ENCODE measurements around the gene RTN4IP1. TPM values are rescaled to one million over a fixed set of nuclear protein-coding genes. Genes with fewer than 3 reads are reported as not detected.

RTN4IP1 gene
- total and polyA plus RNA-seq, 9 of the 15 experiments (the other 6 are each of a cell fraction or from before 2014, with no cell fraction given), result 17.9 to 46.0 (median 22.2) TPM

GRCh38 chr6:106540907-106541306 is 88.4 kb downstream of the RTN4IP1 start:
- no peaks in the 10 kb centered on the region for H3K79me2 ChIP-seq (ENCODE audit: control insufficient read depth, insufficient read depth, low read length)
- BruUV-seq (replicated peaks), result no TSS peak
- H3K9me1 ChIP-seq (ENCODE audit: control insufficient read depth, insufficient read depth, low read length), result no peaks in the 10 kb centered on the region
- no peak for TF ChIP-seq NEUROD1 (IDR thresholded peaks at IDR 0.05; ENCODE audit: borderline replicate concordance, low read depth, low read length, partially characterized antibody)
- no peak for TF ChIP-seq FOS (IDR thresholded peaks at IDR 0.05; ENCODE audit: extremely low read depth, insufficient read length)
- no peak for TF ChIP-seq ZNF174 (CRISPR knock-in tag; IDR thresholded peaks at IDR 0.05)
- no peak for TF ChIP-seq ZNF551 (CRISPR knock-in tag; IDR thresholded peaks at IDR 0.05)
- TF ChIP-seq HIVEP1 (CRISPR knock-in tag; IDR thresholded peaks at IDR 0.05), result no peak
- no peak for TF ChIP-seq NR4A1 (CRISPR knock-in tag; IDR thresholded peaks at IDR 0.05)
- no peak for TF ChIP-seq NR4A1 (tag; IDR thresholded peaks at IDR 0.05)
- no peak overlapping the region for H3K4me3 ChIP-seq
- H3K4me1 ChIP-seq (replicated peaks in 1 of 2; ENCODE audit: control insufficient read depth in 2 of 2, insufficient read depth in 2 of 2, low read length in 2 of 2), result no peaks in the 10 kb centered on the region
- no peak for FAIRE-seq
- WGBS (ENCODE audit: insufficient coverage, low coverage, missing lambda C conversion rate), result 15% methylated on average over 6 of the region's 6 CpGs
- intact Hi-C loops (cut with micrococcal nuclease), result no loop called here
- H3K9ac ChIP-seq (ENCODE audit: insufficient read depth in 1 of 2, low read depth in 2 of 2, low read length in 2 of 2), result no peak overlapping the region
- no peaks in the 10 kb centered on the region for H4K20me1 ChIP-seq (replicated peaks; ENCODE audit: control insufficient read depth, insufficient read depth, low read length)
- in situ Hi-C loops (cut with MboI), result no loop called here
- H3K9me3 ChIP-seq (replicated peaks; ENCODE audit: control insufficient read depth, insufficient read depth, low read depth, low read length), result no peaks in the 10 kb centered on the region
- H2AFZ ChIP-seq (ENCODE audit: low read depth, low read length), result no peak overlapping the region
- ChIA-PET POLR2A (no interaction called here), CTCF (ENCODE audit: low intra/inter-chr PET ratio) (no interaction called here)
- no peak overlapping the region for H3K4me2 ChIP-seq (ENCODE audit: insufficient read depth, low read length)
- no peak for DNase-seq (ENCODE audit: extremely low read depth in 1 of 4, low spot score in 3 of 4)
- H3K36me3 ChIP-seq (ENCODE audit: control insufficient read depth, insufficient read depth, low read length), result no peaks in the 10 kb centered on the region
- no peak for ATAC-seq
- peaks cover 36 to 40% of the 10 kb centered on the region in 2 experiments for H3K27me3 ChIP-seq (ENCODE audit: control insufficient read depth in 2 of 2, insufficient read depth in 2 of 2, low read length in 2 of 2)
- no peak overlapping the region for H3K27ac ChIP-seq (ENCODE audit: extremely low read depth, low read depth, low read length)

GRCh38 chr6:106540432-106540831 is 88.9 kb downstream of the RTN4IP1 start:
- Histone ChIP-seq H3K27ac (ENCODE audit: extremely low read depth, low read depth, low read length) (no peak overlapping the region), H3K9me3 (replicated peaks; ENCODE audit: control insufficient read depth, insufficient read depth, low read depth, low read length) (no peaks in the 10 kb centered on the region), H3K79me2 (ENCODE audit: control insufficient read depth, insufficient read depth, low read length) (no peaks in the 10 kb centered on the region), H3K4me1 (replicated peaks in 1 of 2; ENCODE audit: control insufficient read depth in 2 of 2, insufficient read depth in 2 of 2, low read length in 2 of 2) (no peaks in the 10 kb centered on the region), H3K9ac (ENCODE audit: insufficient read depth in 1 of 2, low read depth in 2 of 2, low read length in 2 of 2) (no peak overlapping the region), H2AFZ (ENCODE audit: low read depth, low read length) (no peak overlapping the region), H3K9me1 (ENCODE audit: control insufficient read depth, insufficient read depth, low read length) (no peaks in the 10 kb centered on the region), H4K20me1 (replicated peaks; ENCODE audit: control insufficient read depth, insufficient read depth, low read length) (no peaks in the 10 kb centered on the region), H3K27me3 (ENCODE audit: control insufficient read depth in 2 of 2, insufficient read depth in 2 of 2, low read length in 2 of 2) (peaks cover 36 to 38% of the 10 kb centered on the region in 2 experiments), H3K4me3 (no peak overlapping the region), H3K4me2 (ENCODE audit: insufficient read depth, low read length) (no peak overlapping the region), H3K36me3 (ENCODE audit: control insufficient read depth, insufficient read depth, low read length) (no peaks in the 10 kb centered on the region)
- BruUV-seq (replicated peaks), result no TSS peak
- ChIA-PET CTCF (ENCODE audit: low intra/inter-chr PET ratio) (no interaction called here), POLR2A (no interaction called here)
- intact Hi-C loops (cut with micrococcal nuclease) (no loop called here), in situ Hi-C loops (cut with MboI) (no loop called here)
- ATAC-seq (no peak), FAIRE-seq (no peak), DNase-seq (ENCODE audit: extremely low read depth in 1 of 4, low spot score in 3 of 4) (no peak)
- TF ChIP-seq SUPT5H (IDR thresholded peaks at IDR 0.05) (no peak), NCOA1 (IDR thresholded peaks at IDR 0.05; ENCODE audit: low read depth) (no peak), POLR2AphosphoS2 (IDR thresholded peaks at IDR 0.05; ENCODE audit: low read length) (no peak), SMC3 (conservative IDR thresholded peaks at IDR 0.05; ENCODE audit: insufficient read depth, low read depth, low read length) (no peak), POU5F1 (IDR thresholded peaks at IDR 0.05; ENCODE audit: borderline replicate concordance, low read depth, low read length, partially characterized antibody) (no peak), NCOA4 (IDR thresholded peaks at IDR 0.05; ENCODE audit: partially characterized antibody) (no peak), THAP12 (CRISPR knock-in tag; IDR thresholded peaks at IDR 0.05) (no peak), HDAC3 (IDR thresholded peaks at IDR 0.05; ENCODE audit: borderline replicate concordance, partially characterized antibody) (no peak), POLR3G (IDR thresholded peaks at IDR 0.05; ENCODE audit: extremely low read depth, insufficient read length, insufficient replicate concordance) (no peak), ETS2 (tag; IDR thresholded peaks at IDR 0.05; ENCODE audit: borderline replicate concordance, poor library complexity, severe bottlenecking) (no peak), ZNF586 (CRISPR knock-in tag; conservative IDR thresholded peaks at IDR 0.05) (no peak)

All from K562 (cell line).